22Rv1 (cell line): ENCODE measurements around the gene SP5.

ENCODE experiments used
- CTCF ChIP-seq: fragments of 450-650 bp; IDR thresholded peaks from 2 replicates; pipeline ENCODE4 v1.5.1; 2017; ENCODE audit warnings: mild to moderate bottlenecking
- ZFX ChIP-seq: fragments of 450-650 bp; IDR thresholded peaks from 2 replicates; pipeline ENCODE4 v1.6.1; 2017; ENCODE audit warnings: antibody characterized with exemption, borderline replicate concordance

GRCh38 chr2:170762760-170763159 lies 47.6 kb downstream of the SP5 start:
- TF ChIP-seq CTCF (no peak), ZFX (no peak)
